HG03469 (cell line): ENCODE measurements around the gene MYL5.
"Not testable (repeated sequence)": the region's sequence is repeated elsewhere in the genome, so short reads cannot be mapped to it uniquely, and the experiment has no call there.

Experiments
- ATAC-seq: cut with Tn5 transposase; IDR thresholded peaks from one replicate; pipeline ENCODE4 v1.9.1; 2021; ENCODE audit warnings: mild to moderate bottlenecking, moderate library complexity, moderate number of reproducible peaks; ENCODE audit not compliant: unreplicated experiment

Gene MYL5

DNA sequence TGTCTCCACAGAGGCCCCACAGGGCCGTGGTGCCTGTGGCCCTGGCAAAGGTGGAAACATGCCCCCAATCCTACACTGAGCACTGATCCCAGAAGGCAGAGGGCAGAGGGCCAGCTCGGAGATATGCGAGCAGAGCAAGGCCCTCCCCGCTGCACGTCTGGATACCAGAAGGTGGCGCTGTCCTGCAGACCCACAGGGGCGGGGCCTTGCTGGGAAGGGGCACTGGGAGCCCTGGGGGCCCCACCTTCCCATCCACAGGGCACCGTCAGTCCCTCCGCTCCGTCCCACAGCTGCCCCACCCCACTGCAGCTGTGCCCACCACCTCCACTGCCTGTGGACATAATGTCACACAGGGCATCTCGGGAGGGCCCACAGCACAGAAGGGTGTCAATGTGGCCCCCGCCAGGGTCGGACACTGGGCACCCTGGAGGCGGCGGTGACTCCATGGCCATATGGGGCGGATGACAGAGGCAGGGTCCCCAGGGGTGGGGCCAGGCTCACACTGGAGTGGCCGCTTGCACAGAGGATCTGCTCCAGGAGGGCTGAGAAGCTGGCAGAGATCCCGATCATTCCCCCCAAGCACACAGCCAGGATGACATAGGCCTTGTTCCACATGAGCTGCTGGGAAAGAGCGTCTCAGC, 9.8 kb downstream of the MYL5 start:
- ATAC-seq: no peak

- ATAC-seq: no peak
Measured at GRCh38 chr4:684623-685327, 10.4 kb downstream of the MYL5 start.

DNA sequence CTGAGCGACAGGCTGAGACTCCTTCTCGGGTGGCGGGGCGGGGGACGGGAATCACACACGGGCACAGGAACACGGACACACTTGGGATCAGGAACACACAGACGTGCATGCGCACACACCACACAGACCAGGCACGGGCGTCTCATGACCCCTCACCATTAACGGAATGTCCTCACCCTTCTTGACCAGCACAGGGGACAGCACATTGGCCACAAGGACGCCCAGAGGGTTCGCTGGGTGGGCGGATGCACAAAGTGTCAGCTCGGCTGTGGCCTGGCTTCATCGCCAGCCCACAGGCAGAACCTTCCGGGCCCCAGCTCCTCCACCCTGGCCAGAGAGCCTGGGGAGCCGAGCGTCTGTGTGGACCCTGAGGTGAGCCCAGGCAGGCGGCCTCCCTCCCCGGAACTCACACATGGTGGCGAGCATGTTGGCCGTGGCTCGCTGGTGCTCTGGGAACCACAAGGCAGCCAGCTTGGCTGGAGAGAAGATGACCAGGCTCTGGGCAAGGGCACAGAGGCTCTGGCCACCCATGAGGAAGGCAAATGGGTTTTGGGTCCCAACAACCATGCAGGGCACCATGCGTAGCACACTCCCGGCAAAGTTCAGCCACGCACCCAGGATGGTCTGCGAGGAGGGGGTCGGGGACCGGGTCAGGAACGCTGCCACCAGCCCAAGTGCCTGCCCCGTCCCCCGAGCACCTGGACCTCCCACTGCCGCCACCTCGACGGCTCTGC, 11.5 kb downstream of the MYL5 start:
- ATAC-seq: no peak

GRCh38 chr4:686413-687040, 12.2 kb downstream of the MYL5 start:
- ATAC-seq: no peak

DNA sequence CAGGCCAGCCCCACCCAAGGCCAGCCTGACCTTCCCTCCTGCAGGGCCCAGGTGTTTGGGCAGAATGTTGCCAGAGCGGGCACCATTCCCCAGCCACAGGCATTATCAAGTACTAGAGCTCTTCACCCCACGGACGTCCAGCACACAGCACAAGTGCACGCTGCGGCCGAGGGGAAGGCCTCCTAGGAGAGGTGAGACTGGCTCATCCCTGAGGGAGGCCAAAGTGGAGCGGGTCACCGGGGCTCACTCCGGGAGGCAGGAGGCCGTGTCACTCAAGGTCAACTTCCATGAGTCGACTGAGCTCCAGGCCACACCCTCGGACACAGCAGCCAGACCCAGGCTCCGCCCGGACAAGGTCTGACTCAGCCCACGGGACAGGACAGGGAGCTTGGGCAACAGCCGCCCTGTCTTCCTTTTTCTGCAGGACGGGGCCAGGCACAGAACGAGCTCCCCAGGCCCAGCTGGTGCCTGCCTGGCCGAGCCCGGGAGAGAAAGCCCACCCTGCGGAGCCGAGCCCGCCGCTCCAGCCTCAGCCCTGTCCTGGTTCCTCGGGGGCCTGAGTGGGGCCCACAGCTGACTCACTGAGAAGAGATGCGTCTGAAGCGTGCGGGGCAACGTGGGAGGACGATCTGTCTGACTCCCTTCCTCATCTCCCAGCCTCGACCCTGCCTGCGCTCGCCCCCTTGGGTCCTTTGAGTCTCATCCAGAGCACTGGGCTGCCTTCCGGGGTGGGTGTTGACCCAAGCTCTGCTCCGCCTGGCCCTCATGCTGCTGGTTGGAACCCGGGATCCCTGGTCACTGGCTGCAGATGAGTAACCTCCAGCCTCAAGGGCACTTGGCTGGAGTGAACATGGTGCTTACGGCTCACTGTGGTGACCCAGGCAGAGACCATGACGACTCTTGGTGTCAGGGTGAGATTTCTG, 13.0 kb downstream of the MYL5 start:
- no peak for ATAC-seq

- no peak for ATAC-seq
Measured at GRCh38 chr4:687971-688853, 13.9 kb downstream of the MYL5 start.

DNA sequence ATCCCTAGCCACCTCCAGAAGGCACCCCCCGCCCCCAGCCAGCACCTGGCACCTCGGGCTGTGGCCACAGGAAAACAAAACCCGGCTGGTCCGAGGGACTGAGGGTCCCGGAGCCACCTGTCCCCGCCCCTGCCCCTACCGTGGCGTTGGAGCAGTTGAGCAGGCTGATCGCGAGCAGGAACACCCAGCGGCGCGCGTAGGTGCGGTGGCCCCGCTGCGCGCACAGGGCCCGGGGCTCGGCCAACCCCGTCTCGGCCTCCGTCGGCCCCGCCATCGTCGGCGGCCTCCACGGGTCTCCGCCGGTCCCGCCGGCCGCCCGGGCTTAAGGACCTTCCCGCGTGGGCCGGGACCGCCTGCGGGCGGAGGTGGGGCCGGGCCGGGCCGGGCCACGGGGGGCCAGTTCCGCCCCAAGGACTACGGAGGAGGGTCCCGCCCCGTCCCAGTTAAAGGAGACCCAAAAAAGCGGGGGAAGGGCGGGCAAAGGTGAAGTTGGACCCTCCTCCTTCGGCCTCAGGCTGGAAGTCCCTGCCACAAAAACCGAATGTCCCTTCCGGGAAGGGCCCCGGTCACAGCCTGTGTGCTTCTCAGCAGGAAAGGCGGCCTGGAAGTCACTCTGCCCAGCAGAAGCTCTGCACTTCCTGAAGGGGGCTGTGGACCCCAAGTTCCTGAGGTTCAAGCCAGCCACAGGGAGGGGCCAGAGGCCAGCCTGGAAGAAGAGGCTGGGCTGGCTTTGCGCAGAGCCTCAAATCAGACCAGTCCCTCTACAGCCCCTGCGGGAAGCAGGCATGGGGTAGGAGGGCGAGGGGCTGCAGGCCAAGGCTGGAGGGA, 14.7 kb downstream of the MYL5 start, which contains the start of gene SLC49A3:
TSS of gene SLC49A3 (minus strand) at position 298 of the 828 bp plus-strand sequence. CDS start at position 274, 24 bp downstream.
- no peak for ATAC-seq

GRCh38 chr4:689723-690122, 15.4 kb downstream of the MYL5 start:
- no peak for ATAC-seq

DNA sequence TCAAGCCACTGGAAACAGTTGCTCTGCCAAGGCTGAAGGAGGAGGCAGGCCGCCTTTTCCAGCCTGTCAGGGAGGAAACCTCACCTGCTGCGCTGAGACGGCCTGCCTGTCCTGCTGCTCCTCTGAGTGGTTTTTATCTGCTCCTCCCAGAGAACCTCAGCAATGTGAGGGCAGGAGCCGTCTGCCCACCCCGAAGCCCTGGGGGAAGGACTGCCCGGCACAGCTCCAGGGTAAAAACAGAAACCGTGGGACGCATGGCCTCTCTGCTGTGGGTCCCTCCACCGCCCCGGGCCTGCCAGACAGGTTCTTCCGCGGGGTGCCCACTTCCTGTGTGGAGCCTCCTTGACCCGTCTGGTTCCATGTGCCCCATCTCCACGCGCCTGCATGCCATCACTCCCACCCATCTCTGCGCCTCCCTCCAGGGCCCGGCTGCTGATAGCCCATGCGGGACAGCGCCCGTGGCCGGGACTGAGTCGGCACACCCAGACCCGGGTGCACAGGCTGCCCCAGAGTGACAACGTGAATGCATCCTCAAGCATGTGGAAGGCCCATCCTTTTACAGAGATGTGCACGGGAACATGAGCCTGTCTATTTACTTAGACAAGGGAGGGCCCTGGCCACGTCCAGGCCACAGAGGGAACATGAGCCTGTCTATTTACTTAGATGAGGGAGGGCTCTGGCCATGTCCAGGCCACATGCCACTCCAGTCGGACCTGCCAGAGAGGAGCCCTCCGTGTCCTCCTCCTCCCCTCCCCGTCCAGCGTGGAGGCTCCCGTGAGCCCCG, 18.6 kb downstream of the MYL5 start:
- no peak for ATAC-seq

- not testable (repeated sequence) for ATAC-seq
Measured at GRCh38 chr4:694341-694940, 20.1 kb downstream of the MYL5 start.

DNA sequence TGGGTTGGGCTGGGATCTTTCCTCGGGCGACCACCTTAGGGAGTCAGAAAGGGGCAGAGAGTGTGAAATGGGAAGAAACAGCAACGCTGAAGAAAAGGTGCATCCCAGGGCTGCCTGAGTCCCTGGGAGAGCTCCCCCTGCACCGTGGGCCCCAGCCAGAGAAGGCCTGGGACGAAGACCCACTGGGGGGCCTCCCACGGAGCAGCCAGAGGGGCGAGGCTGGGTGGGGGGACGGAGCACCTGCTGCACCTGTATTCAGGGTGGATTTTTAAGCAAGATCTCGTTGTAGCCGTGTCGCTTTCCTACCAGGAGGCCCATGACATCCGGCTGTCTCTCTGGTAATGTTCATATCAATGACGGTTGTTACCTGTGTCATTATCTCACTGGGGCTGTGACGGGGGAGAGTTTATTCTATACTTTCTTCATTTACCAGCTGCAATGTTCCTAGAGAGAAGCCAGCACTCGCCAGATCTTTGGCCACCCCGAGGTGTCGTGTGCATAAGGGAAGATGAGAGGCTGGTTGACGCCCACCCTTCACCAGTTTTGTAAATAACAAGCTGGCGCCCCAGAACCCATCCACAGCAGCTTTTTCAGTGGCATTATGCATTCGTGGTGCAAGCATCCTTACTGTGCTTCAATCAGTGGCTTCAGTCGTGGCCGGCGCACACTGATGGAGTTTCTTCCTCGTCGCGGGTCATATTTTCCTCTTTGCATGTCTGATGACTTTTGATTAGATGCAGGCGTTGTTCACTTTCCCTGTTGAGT, 25.7 kb downstream of the MYL5 start:
- no peak for ATAC-seq

DNA sequence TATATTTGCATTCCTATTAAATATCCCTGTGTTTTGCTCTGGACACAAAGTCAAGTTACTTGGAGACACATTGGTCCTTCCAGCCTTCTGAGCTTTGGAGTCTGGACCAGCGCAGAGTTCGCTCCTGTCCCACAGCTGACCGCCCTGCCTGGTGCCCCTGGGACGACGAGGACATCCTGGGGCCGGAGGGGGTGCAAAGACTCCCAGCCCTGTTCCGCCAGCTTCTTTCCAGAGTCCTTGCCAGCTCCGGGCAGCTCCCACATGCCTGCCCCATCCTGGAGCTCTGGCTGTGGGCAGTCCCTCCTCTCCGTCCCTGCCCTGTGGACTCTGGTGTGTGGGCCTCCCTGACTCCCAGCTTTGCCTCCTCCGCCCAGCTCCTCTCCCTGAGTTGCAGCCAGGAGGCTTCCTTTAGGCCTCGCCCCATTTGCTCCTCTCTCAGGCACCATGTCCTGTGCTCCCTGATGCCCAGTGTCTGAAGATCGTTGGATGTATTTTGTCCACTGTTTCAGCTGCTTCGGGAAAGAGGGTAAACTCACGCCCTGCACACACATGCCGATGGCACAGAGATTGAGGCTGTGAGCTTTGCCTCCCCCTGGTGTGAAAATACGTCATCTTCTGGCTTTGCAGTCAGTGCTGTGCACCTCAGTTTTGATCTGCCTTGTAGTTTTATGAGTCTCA, 26.4 kb downstream of the MYL5 start:
- ATAC-seq: no peak

- no peak for ATAC-seq
Measured at GRCh38 chr4:702618-703048, 28.3 kb downstream of the MYL5 start.

- ATAC-seq: no peak
Measured at GRCh38 chr4:703336-704197, 29.2 kb downstream of the MYL5 start.
